ENCODE data around the gene YRDC. TPM values are rescaled to one million over a fixed set of nuclear protein-coding genes. Genes with fewer than 3 reads are reported as not detected.

The YRDC gene
- total and polyA plus RNA-seq, 9 of the 15 experiments (the other 6 are each of a cell fraction or from before 2014, with no cell fraction given): 11.1 to 58.5 (median 49.8) TPM

DNA sequence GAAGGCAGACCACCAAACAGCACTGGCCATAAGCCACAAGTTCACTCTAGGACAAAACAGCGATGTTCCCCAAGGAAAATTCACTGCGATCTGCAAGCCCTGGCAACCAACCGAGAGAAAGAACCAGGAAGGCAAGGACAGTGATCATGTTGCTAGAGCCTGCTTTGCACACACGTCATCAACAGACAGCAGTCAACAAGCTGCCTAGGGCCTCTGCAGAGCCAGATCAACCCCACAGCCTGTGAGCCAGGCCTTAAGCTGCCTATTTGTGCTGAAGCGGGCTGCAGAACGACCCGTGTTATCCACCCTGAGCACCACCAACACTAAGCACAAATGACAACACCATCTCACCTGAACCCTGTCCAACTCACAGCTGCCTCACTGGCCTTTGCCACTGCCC, 6.2 kb upstream of the YRDC start (continued):
- TF ChIP-seq, protein P1, sequence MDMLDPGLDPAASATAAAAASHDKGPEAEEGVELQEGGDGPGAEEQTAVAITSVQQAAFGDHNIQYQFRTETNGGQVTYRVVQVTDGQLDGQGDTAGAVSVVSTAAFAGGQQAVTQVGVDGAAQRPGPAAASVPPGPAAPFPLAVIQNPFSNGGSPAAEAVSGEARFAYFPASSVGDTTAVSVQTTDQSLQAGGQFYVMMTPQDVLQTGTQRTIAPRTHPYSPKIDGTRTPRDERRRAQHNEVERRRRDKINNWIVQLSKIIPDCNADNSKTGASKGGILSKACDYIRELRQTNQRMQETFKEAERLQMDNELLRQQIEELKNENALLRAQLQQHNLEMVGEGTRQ (CRISPR knock-in tag; IDR thresholded peaks at IDR 0.05): no peak
- TF ChIP-seq SIN3A (IDR thresholded peaks at IDR 0.05; ENCODE audit: borderline replicate concordance in 2 of 2, control insufficient read depth in 1 of 2, low read depth in 2 of 2, low read length in 2 of 2) (no peak), LCOR (CRISPR knock-in tag; IDR thresholded peaks at IDR 0.05) (no peak), PURB (CRISPR knock-in tag; IDR thresholded peaks at IDR 0.05; ENCODE audit: low read depth) (no peak)
- TF ChIP-seq, protein P2, sequence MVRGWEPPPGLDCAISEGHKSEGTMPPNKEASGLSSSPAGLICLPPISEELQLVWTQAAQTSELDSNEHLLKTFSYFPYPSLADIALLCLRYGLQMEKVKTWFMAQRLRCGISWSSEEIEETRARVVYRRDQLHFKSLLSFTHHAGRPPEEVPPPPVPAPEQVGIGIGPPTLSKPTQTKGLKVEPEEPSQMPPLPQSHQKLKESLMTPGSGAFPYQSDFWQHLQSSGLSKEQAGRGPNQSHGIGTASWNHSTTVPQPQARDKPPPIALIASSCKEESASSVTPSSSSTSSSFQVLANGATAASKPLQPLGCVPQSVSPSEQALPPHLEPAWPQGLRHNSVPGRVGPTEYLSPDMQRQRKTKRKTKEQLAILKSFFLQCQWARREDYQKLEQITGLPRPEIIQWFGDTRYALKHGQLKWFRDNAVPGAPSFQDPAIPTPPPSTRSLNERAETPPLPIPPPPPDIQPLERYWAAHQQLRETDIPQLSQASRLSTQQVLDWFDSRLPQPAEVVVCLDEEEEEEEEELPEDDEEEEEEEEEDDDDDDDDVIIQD (CRISPR knock-in tag; IDR thresholded peaks at IDR 0.05): no peak
- TF ChIP-seq, protein P3, sequence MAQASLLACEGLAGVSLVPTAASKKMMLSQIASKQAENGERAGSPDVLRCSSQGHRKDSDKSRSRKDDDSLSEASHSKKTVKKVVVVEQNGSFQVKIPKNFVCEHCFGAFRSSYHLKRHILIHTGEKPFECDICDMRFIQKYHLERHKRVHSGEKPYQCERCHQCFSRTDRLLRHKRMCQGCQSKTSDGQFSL (CRISPR knock-in tag; IDR thresholded peaks at IDR 0.05): no peak
- TF ChIP-seq, protein P3 (tag; IDR thresholded peaks at IDR 0.05): no peak
